Activated gamma-delta T cell (primary cell): Measurements from ENCODE around the gene TBC1D22A.

Source experiments
- DNase-seq: peaks from one replicate; lab custom pipeline; 2025; lab: John Stamatoyannopoulos, UW

Gene TBC1D22A

DNA sequence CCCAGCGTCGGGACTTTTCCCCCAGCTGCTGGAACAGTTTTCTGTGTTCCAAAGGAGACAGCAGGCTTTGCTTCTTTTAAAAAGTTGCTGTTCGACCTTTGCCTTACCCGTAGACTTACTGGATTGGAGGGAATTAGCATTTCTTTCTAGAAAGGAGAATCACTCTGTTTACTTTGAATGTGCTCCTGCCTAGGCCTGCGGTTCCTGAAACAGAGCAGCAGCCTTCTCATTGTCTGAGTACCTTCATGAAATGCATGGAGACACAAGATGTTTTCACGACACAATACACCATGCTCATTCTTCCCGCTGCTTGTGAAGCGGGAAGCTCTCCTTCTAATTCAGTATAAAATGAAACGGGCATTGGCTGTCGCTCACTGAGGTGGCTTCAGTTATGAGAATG lies 196.2 kb downstream of the TBC1D22A start:
- no peak for DNase-seq

GRCh38 chr22:46959369-46959768 lies 196.9 kb downstream of the TBC1D22A start:
- DNase-seq: no peak

GRCh38 chr22:46961591-46962295 lies 199.3 kb downstream of the TBC1D22A start:
- no peak for DNase-seq

DNA sequence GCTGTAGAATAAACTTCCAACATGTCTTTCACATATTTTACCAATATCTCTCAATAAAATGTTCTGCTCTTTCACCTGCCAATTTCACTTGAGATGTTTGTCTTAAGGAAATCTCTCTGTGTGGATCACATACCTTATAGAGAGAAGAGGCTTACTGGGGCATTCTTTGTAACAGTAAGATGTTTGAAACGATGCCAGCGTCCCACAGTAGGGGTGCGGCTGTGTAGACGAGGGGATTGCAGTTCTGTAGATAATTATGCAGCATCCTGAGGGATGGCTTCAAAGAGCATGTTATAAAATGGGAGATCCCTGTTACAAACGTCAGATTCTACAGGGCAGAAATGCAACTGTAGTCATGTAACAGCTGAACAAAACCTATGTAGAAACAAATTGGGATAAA lies 200.0 kb downstream of the TBC1D22A start:
- DNase-seq: no peak

- no peak for DNase-seq
Observed at GRCh38 chr22:46963672-46964545, 201.5 kb downstream of the TBC1D22A start.

DNA sequence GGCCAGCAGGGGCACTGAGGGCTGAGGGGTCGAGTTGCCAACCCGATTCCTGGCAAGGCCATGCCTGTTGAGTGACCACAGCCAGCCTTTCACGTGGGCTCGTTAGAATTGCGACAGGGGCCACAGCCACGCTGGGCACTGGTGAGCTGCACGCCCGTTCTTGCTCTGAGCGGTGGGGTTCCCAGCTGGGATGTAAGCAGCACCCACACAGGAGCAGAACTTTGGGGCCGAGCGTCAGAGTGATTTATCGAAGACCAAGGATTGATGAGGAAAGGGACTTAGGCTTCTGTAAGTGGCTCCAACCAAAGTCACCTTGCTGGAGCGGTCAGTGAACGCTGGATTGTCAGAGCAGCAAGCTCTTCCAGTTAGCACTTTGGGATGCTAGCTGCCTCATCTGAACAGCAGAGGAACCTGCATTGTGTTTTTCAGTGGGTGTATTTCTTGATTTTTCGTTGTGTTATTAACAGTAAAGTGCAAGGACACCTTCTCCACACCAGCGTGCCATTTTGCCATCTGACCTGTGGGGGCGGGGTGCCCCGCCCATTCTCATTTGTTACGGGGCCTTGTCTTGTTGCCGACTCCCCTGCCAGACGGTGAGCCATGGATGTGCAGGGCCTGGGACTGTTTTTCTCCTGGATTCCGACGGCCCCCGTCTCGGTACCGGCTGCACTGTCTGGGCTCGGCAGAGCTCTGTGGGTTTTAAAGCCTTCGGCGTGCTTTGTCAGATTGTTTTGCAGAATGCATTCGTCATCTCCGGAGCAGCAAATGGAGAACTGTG lies 202.5 kb downstream of the TBC1D22A start:
- DNase-seq: no peak

GRCh38 chr22:46965555-46966494 lies 203.4 kb downstream of the TBC1D22A start:
- no peak for DNase-seq

GRCh38 chr22:46966495-46966845 lies 204.0 kb downstream of the TBC1D22A start:
- no peak for DNase-seq

DNA sequence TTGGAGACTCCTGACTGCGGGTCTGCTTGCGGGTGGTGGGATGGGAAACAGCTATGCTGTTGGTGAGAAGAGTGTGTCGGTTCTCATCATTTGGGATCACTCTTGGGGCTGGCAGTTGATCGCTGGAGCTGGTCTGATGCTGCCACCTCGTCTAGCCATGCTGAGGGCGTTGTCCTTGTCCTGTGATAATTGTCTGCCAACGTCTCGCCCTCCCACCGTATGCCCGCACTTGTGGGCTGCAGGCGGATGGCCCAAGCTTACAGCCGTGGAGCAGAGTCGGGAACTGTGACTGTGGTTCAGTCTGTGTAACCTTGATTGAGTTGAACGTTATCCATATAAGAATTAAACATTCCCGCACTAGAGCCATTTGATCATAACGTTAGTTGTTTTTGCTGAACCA lies 204.4 kb downstream of the TBC1D22A start:
- DNase-seq: no peak

DNA sequence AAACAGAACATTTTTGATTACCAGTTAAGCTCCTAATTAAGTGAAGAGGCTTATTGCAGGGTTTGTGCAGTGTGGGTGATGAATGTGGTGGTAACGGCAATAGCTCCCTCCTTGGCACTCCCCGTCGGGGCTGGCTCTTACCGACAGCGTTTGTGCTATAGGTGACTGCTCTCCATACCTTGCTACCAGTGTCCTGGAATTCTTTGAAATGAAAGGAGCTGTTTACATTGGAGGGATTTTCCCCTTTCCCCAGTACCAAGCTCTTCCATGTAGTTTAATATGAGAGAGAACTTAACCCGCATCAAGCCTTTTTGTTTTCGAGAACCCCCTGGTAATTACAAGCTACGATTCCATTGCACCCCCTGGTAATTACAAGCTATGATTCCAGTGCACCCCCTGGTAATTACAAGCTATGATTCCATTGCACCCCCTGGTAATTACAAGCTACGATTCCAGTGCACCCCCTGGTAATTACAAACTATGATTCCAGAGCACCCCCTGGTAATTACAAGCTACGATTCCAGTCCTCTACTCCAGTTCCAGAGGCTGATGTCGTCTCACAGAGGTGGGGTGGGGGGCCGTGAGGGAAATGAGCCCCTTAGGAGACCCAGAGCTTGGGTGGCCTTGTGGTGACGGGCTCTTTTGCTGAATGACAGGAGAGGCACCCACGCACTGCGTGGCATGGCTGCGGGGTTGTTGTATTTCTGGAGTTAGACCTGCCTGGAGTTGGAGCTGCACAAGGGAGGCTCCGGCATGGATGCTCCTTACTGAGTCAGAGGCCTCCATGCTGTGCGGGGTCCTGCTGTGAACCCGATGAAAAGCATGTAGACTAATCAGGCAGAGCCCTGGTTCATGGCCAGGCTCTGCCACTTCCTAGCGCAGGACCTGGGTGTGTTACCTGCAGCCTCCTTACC lies 205.3 kb downstream of the TBC1D22A start:
- DNase-seq: no peak

DNA sequence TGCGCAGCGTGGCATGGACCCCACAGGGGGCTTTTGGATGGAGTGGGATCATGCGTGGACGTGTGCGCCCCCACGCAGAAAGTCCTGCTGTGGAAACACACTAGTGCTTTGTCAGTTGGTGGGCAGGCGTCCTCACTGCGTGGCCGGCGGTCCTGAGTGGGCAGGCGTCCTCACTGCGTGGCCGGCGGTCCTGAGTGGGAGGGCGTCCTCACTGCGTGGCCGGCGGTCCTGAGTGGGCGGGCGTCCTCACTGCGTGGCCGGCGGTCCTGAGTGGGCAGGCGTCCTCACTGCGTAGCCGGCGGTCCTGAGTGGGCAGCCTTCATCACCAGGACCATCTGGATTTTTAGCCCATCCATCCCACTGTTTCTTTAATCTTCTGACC lies 205.9 kb downstream of the TBC1D22A start:
- DNase-seq: no peak

DNA sequence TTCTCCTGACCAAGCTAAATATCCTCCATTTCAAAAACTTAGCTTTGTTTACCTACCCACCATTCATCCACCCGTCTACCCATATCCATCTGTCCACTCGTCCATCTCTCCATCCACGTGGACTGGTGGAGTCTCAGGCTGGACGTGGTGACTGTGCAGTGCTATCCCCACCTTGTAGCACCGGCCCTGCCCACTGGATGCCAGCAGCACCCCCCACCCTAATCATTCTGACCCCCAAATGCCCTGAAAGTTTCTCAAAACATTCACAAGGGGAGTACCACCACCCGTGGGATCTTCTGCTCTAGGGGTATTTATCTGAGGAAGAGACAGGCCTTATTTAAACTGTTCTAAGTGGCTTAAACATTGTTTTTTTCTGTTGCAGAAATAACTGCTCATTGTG lies 206.4 kb downstream of the TBC1D22A start:
- DNase-seq: no peak

GRCh38 chr22:46969491-46969890 lies 207.0 kb downstream of the TBC1D22A start:
- DNase-seq: no peak

- DNase-seq: no peak
Observed at GRCh38 chr22:46969961-46970360, 207.5 kb downstream of the TBC1D22A start.

- no peak for DNase-seq
Observed at GRCh38 chr22:46970411-46971098, 208.1 kb downstream of the TBC1D22A start.

DNA sequence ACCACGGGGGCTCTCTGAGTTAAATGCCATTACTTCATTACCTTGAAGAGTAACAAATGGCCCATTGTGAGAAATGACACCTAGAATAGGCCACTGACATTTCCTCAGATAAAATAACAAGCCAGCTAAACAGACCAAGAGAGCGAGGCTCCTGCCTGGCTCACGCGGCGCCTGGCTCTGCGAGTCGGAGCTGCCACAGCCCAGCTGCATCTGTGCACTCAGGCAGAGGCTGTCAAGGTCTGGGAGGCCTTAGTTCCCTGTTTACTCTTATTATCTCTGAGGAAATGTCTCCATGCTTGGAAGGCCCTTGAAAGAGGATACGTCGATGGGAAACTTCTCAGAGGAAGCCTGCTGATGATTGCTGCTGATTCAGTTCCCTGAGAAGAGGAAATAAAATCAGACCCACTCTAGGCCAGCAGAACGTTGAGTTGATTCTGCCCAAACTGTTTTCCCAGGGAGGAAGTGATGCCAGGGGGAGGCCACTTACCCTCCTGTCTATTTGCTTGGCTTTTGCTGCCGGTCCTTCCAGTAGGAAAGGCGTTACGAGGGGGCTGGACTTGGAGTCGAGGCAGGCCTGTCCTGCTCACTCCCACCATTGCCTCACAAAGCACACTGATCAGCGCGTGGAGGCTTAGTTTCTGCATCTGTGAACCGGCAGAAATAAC lies 208.8 kb downstream of the TBC1D22A start:
- no peak for DNase-seq

GRCh38 chr22:46971764-46972125 lies 209.3 kb downstream of the TBC1D22A start:
- no peak for DNase-seq

- no peak for DNase-seq
Observed at GRCh38 chr22:46972256-46972655, 209.8 kb downstream of the TBC1D22A start.
